Activated CD8-positive, alpha-beta memory T cell treated with anti-CD3 and anti-CD28 coated beads, Interleukin-2, amount 50 U/mL, for 1 hour (primary cell): Measurements from ENCODE around the gene WDR18.

ENCODE experiments used
- DNase-seq: peaks from one replicate; pipeline ENCODE4 v3.0.0-alpha.2; 2020; ENCODE audit errors: extremely low read depth

WDR18 gene

GRCh38 chr19:984165-984967 lies at the start of gene WDR18:
Gene WDR18, plus strand, starts transcription at chr19:984345. Its CDS starts 9 bp downstream, at chr19:984354.
- DNase-seq = peak; percentile 73

- DNase-seq = no peak
These were observed 49.2 kb upstream of the WDR18 start for GRCh38 chr19:934865-935479.

GRCh38 chr19:936175-936546 lies 48.0 kb upstream of the WDR18 start:
- no peak for DNase-seq

- DNase-seq = no peak
These were observed 46.9 kb upstream of the WDR18 start for GRCh38 chr19:937259-937694.

- no peak for DNase-seq
These were observed 45.8 kb upstream of the WDR18 start for GRCh38 chr19:938233-938923.

GRCh38 chr19:939439-939838 lies 44.7 kb upstream of the WDR18 start:
- DNase-seq = no peak

- no peak for DNase-seq
These were observed 44.2 kb upstream of the WDR18 start for GRCh38 chr19:939922-940321.

- peak; percentile 48 for DNase-seq
These were observed 43.4 kb upstream of the WDR18 start for GRCh38 chr19:940591-941291.

GRCh38 chr19:941292-942132 lies 42.6 kb upstream of the WDR18 start:
- DNase-seq = no peak

GRCh38 chr19:942133-942645 lies 42.0 kb upstream of the WDR18 start:
- DNase-seq = no peak

GRCh38 chr19:943551-944170 lies 40.5 kb upstream of the WDR18 start:
- no peak for DNase-seq

- no peak for DNase-seq
These were observed 40.0 kb upstream of the WDR18 start for GRCh38 chr19:944171-944567.

GRCh38 chr19:944663-945241 lies 39.4 kb upstream of the WDR18 start:
- DNase-seq = no peak

GRCh38 chr19:945401-946252 lies 38.5 kb upstream of the WDR18 start:
- DNase-seq = no peak

GRCh38 chr19:947090-947706 lies 36.9 kb upstream of the WDR18 start:
- no peak for DNase-seq

- no peak for DNase-seq
These were observed 36.2 kb upstream of the WDR18 start for GRCh38 chr19:947707-948539.

- no peak for DNase-seq
These were observed 35.2 kb upstream of the WDR18 start for GRCh38 chr19:948842-949496.
